WI38 (cell line): ENCODE data around the gene PLVAP.

Experiments used
- H3K4me3 ChIP-seq: 2 replicates; pipeline ENCODE4 v1.5.1; 2011; ENCODE audit warnings: low read depth, mild to moderate bottlenecking, control low read depth, low read length
- TF ChIP-seq, protein P1 (sequence below): IDR thresholded peaks from 2 replicates; pipeline ENCODE4 v1.5.1; 2012; ENCODE audit warnings: low read depth, mild to moderate bottlenecking, control low read depth, low read length

PLVAP gene

DNA sequence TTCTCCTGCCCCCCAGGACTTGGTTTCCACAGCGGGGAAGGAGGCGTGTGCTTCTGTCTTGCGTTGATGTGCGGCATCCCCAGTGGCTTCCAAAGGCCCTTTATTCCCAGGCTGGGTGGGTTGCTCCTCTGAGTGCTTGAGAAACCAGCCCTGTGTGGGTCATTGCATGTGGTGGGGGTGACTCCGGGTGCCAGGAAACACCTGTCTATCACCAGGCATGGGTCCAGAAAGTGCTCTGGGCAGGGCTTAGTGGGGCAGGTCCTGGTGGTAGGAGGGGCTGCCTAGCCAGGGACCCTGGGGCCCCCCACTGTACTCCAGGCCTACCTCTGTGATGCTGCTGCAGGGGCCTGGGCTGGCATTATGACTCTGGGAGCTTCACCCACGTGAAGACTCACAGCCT is 58.2 kb downstream of the PLVAP start:
- TF ChIP-seq, protein P1, sequence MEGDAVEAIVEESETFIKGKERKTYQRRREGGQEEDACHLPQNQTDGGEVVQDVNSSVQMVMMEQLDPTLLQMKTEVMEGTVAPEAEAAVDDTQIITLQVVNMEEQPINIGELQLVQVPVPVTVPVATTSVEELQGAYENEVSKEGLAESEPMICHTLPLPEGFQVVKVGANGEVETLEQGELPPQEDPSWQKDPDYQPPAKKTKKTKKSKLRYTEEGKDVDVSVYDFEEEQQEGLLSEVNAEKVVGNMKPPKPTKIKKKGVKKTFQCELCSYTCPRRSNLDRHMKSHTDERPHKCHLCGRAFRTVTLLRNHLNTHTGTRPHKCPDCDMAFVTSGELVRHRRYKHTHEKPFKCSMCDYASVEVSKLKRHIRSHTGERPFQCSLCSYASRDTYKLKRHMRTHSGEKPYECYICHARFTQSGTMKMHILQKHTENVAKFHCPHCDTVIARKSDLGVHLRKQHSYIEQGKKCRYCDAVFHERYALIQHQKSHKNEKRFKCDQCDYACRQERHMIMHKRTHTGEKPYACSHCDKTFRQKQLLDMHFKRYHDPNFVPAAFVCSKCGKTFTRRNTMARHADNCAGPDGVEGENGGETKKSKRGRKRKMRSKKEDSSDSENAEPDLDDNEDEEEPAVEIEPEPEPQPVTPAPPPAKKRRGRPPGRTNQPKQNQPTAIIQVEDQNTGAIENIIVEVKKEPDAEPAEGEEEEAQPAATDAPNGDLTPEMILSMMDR: no peak
- no peak overlapping the region for H3K4me3 ChIP-seq

DNA sequence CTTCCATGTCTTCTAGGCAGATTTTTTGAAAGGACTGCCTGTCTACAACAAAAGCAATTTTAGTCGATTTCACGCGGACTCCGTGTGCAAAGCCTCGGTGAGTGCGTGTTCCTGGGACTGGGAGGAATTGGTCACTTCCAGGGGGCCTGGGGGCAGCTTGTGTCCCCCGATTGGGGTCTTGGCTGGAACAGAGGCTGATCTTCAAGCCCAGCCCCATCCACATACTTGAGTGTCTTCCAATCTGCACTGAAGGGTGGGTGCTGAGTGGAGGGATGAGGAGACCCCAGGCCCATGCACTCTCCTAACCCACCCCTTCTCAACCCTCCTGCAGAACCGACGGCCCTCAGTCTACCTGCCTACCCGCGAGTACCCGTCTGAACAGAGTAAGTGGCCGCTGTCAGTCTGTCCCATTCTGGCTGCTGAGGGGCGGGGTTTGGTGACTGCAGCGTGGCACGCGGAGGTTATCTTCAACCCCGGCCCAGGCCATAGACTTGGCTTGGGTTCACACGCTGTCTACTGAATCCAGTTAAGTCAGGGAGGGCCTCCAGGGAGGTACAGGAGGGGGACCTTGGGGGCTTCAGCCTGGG is 63.0 kb downstream of the PLVAP start:
- H3K4me3 ChIP-seq: no peak overlapping the region
- TF ChIP-seq, protein P1: no peak

DNA sequence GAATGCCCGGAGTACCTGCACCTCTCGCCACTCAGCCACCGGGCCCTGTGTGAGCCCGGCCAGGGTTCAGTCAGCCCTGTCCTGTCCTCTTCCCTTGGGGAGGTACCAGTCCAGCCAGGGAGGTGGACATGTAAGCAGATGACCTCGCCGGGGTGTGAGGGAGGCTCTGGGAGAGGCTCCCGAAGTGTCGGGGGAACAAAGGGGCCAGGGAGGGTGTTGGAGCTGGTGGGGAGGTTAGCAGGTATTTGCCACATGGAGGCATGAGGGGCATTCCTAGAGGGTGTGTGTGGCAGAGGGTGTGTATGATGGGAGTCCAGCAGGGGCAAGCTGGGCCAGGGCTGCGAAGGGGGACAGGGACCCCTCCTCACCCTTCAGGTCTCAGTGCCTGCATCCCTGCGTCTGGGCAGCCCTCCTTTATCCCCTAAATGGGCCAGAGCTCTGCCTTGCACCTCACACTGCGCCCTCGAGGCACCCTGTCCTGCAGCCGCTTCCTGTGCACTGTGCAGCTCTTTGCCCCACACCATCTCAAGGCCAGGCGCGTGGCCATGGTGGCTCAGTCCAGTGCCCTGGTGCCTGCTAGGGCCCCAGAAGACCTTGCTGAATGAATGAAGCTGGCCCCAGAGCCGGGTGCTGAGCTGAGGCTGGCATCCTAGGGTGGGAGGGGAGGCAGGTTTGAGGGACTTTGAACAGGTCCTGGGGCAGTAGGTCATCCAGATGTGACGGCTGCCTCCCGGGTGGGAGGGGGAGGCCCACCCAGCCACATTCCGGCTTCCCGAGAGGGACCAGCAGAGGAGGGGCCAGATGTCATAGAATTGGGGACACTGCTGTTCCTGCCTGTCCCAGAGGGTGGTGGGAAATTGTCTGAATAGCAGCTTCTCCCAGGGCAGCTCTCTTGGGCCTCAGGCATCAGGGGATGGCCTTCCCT is 64.7 kb downstream of the PLVAP start:
- peak overlapping the region; percentile 29; the same call in 1 of the 2 replicates for H3K4me3 ChIP-seq
- TF ChIP-seq, protein P1: no peak

DNA sequence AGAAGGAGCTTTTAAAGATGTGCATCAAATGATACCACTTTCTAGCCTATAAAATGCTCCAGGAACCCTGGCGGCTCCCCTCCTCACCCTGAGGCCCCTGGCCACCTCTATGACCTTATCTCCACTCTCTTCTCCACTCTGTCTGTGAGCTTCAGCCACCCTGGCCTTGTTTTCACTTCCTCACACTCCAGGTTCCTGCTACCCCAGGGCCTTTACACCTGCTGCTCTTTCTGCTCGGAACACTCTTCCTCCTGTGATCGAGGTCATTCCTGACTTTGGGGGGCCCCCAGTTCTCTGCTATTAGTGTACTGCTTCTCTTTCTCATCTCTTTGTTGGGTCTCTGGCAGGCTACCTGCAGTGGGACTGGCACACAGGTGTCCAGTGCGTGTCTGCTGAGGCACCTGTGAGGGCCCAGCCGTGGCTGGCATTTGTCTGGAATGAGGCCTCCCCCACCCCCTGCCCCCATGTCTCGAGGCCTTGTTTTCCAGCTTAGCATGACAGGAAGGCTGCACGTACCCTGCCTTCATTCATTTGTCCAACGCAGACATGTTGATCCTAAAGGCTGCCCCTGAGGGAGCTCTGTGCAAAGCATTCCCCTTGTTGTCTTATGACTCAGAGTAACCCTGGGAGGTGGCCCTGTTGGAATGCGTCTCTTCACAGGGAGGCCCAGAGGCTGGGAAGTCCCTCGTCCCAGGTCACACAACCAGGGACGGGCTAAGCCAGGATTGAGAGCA is 65.5 kb downstream of the PLVAP start:
- TF ChIP-seq, protein P1: no peak
- peak overlapping the region; percentile 29; the same call in 1 of the 2 replicates for H3K4me3 ChIP-seq

GRCh38 chr19:17309965-17310461 is 67.1 kb downstream of the PLVAP start:
- H3K4me3 ChIP-seq: peak overlapping the region; percentile 99
- TF ChIP-seq, protein P1: no peak

DNA sequence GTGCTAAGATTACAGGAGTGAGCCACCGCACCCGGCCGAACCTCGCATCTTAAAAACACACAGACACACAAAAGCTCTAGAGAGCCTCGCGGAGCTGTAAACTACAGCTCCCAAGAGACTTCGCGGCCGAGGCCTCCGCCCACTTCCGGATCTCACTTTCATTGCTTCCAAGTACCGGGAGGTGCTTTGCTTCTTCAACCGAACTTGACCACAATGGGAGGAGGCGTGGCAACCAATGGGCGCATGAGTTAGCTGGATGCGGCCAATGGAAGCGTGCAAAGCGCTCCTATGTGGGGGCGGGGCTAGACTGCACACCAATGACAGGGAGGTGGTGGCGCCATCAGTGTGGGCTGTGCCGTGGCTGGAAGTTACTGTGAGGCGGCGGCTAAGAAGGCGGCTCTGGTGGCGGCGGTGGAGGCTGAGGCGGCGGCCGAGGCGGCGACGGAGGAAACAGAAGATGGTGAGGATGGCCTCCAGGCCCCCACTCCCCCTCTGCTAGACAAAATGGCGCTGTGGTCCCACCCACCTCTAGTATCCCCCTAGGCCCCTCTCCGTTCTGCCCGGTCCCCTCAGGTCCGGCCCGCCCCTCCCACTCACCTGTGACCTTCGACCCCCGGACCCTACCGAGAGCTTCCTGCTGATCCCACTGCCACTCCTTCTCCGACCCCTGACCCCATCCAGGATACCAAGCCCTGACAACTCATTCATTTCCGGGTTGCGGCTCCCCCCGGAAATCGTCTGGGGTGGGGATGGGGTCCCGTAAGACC is 67.8 kb downstream of the PLVAP start, which contains the start of gene DDA1:
TSS of gene DDA1 (plus strand) at position 366 of the 767 bp plus-strand sequence. CDS start at position 458, 92 bp downstream.
- peak within 1 kb of the TSS; percentile 99 for H3K4me3 ChIP-seq
- TF ChIP-seq, protein P1: no peak
